ENCODE data around the gene KCNT2. TPM values are rescaled to one million over a fixed set of nuclear protein-coding genes. Genes with fewer than 3 reads are reported as not detected.

Gene KCNT2
- total and polyA plus RNA-seq, 10 of the 15 experiments (the other 5 are each of a cell fraction or from before 2014, with no cell fraction given) = not detected

GRCh38 chr1:196367838-196368237 lies 240.4 kb downstream of the KCNT2 start:
- ChIA-PET RAD21 (ENCODE audit: unreplicated experiment) (no interaction called here), CTCF (no interaction called here), POLR2A (no interaction called here), SMC1A (ENCODE audit: uncharacterized antibody, unreplicated experiment) (no interaction called here)
- in situ Hi-C loops (cut with MboI) = no loop called here
- no peaks in the 10 kb centered on the region for H3K9me3 ChIP-seq (replicated peaks; ENCODE audit: control insufficient read depth, insufficient read depth, low read length)
- 18% methylated on average over 3 of the region's 3 CpGs for WGBS (ENCODE audit: insufficient coverage, insufficient replicate concordance, low lambda C conversion rate, missing lambda C conversion rate)
- no peak for ATAC-seq
- H2AFZ ChIP-seq (ENCODE audit: control insufficient read depth, low read depth, low read length) = no peak overlapping the region
- DNase-seq (ENCODE audit: low read depth, low spot score) = no peak
- no peak overlapping the region for H3K27ac ChIP-seq (ENCODE audit: control insufficient read depth, insufficient read depth)
- no peak overlapping the region for H3K4me2 ChIP-seq (ENCODE audit: control insufficient read depth, insufficient read depth)
- no peaks in the 10 kb centered on the region for H3K4me1 ChIP-seq (ENCODE audit: control insufficient read depth, insufficient read depth, low read length)
- H3K36me3 ChIP-seq (ENCODE audit: control insufficient read depth in 2 of 2, insufficient read depth in 2 of 2, low read length in 1 of 2) = no peaks in the 10 kb centered on the region
- no peaks in the 10 kb centered on the region for H3K79me2 ChIP-seq (ENCODE audit: control insufficient read depth, insufficient read depth, low read length)
- H3K27me3 ChIP-seq (replicated peaks in 1 of 2; ENCODE audit: control insufficient read depth in 2 of 2, insufficient read depth in 2 of 2, low read length in 1 of 2) = no peaks in the 10 kb centered on the region
- no peak overlapping the region for H3K4me3 ChIP-seq
- no TSS peak for BruUV-seq (replicated peaks)
- no peaks in the 10 kb centered on the region for H4K20me1 ChIP-seq (ENCODE audit: control insufficient read depth, insufficient read depth)
- no peak for FAIRE-seq
- H3K9ac ChIP-seq (ENCODE audit: control insufficient read depth, insufficient read depth, low read length) = no peak overlapping the region
- intact Hi-C loops (cut with micrococcal nuclease; ENCODE audit: unreplicated experiment) = no loop called here
- TF ChIP-seq FOXM1 (IDR thresholded peaks at IDR 0.05; ENCODE audit: low read depth, low read length) = no peak
- no peak for TF ChIP-seq HCFC1 (IDR thresholded peaks at IDR 0.05; ENCODE audit: low read length)
- no peak for TF ChIP-seq ZNF24 (IDR thresholded peaks at IDR 0.05)
- no peak for TF ChIP-seq IRF5 (IDR thresholded peaks at IDR 0.05; ENCODE audit: borderline replicate concordance)
- TF ChIP-seq SMC3 (IDR thresholded peaks at IDR 0.05; ENCODE audit: borderline replicate concordance, low read length) = no peak
- no peak for TF ChIP-seq GATAD2B (conservative IDR thresholded peaks at IDR 0.05; ENCODE audit: low read depth)
- TF ChIP-seq MAX (IDR thresholded peaks at IDR 0.05; ENCODE audit: low read depth, low read length) = no peak
- no peak for TF ChIP-seq SREBF2 (IDR thresholded peaks at IDR 0.05; ENCODE audit: low read length)
- no peak for TF ChIP-seq ZBTB33 (IDR thresholded peaks at IDR 0.05)
- TF ChIP-seq TBL1XR1 (IDR thresholded peaks at IDR 0.05; ENCODE audit: low read depth, low read length) = no peak
- no peak for TF ChIP-seq SKIL (IDR thresholded peaks at IDR 0.05; ENCODE audit: low read depth, poor library complexity, severe bottlenecking)
- no peak for TF ChIP-seq CBFB (IDR thresholded peaks at IDR 0.05; ENCODE audit: low read depth)
- TF ChIP-seq FOXK2 (IDR thresholded peaks at IDR 0.05) = no peak
- TF ChIP-seq POLR2AphosphoS5 (IDR thresholded peaks at IDR 0.05; ENCODE audit: low read length) = no peak
- TF ChIP-seq NKRF (conservative IDR thresholded peaks at IDR 0.05) = no peak
- no peak for TF ChIP-seq YBX1 (IDR thresholded peaks at IDR 0.05)
- TF ChIP-seq POU2F2 (IDR thresholded peaks at IDR 0.05; ENCODE audit: borderline replicate concordance, low read depth, low read length) = no peak
- no peak for TF ChIP-seq DPF2 (IDR thresholded peaks at IDR 0.05)
- no peak for TF ChIP-seq USF2 (IDR thresholded peaks at IDR 0.05; ENCODE audit: borderline replicate concordance, low read depth, low read length)

All from GM12878 (cell line).